SK-N-MC (cell line): ENCODE measurements around the gene ANGEL1.

ENCODE experiments used
- DNase-seq: peaks from one replicate; pipeline ENCODE4 v3.0.0-alpha.2; 2011; ENCODE audit warnings: low read depth, low spot score
- H3K27ac ChIP-seq: fragments of 200-600 bp; sonication (generic); 2 replicates; pipeline ENCODE4 v1.5.1; 2016; ENCODE audit warnings: mixed run types
- H3K36me3 ChIP-seq: fragments of 200-600 bp; sonication (generic); 2 replicates; pipeline ENCODE4 v1.6.1; 2017; ENCODE audit warnings: antibody characterized with exemption, low read length, mixed read lengths; ENCODE audit not compliant: insufficient read depth
- H3K4me3 ChIP-seq: fragments of 200-600 bp; sonication (generic); 2 replicates; pipeline ENCODE4 v1.5.1; 2016
- H3K9ac ChIP-seq: fragments of 200-600 bp; sonication (generic); 2 replicates; pipeline ENCODE4 v1.8.0; 2017; ENCODE audit warnings: mixed run types, mixed read lengths; ENCODE audit not compliant: insufficient read length
- H3K9me3 ChIP-seq: fragments of 200-600 bp; sonication (generic); 2 replicates; pipeline ENCODE4 v1.6.1; 2017; ENCODE audit warnings: low read depth, mild to moderate bottlenecking, antibody characterized with exemption, low read length, moderate library complexity, mixed read lengths
- EZH2 ChIP-seq: fragments of 200-600 bp; sonication (generic); IDR thresholded peaks from one replicate; pipeline ENCODE4 v1.6.1; 2017; ENCODE audit warnings: antibody characterized with exemption
- FOXP2 ChIP-seq: optimal IDR thresholded peaks from 2 replicates; pipeline ENCODE3; 2011; ENCODE audit warnings: mild to moderate bottlenecking, moderate library complexity; ENCODE audit not compliant: insufficient read depth; ENCODE audit errors: extremely low read length, control extremely low read depth
- POLR2AphosphoS5 ChIP-seq: IDR thresholded peaks from 2 replicates; pipeline ENCODE4 v1.6.1; 2012; ENCODE audit warnings: mild to moderate bottlenecking, low read depth, low read length, borderline replicate concordance

The ANGEL1 gene

DNA sequence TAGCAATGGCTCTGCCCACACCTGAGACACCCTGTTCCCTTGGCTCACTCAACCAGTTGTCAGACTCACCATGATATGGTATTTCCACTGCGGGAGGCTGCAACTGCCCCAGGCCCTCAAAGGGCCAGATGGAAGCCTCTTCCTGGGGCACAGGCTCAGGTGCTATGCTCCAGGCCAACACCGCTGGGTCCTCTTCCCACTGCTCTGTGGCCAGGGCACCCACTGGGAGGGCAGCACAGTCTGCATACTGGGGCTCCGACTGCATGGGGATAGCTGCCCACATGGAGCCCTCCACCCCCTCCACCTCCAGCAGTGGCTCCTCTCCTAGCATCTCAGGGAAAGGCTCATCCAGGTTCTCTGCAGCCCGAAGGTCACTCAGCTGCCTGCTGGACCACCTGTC lies 3.7 kb downstream of the ANGEL1 start:
- H3K9ac ChIP-seq: no peak overlapping the region
- H3K36me3 ChIP-seq: peaks cover 27% of the 10 kb centered on the region
- no peaks in the 10 kb centered on the region for H3K9me3 ChIP-seq
- TF ChIP-seq FOXP2 (no peak), EZH2 (no peak), POLR2AphosphoS5 (no peak)
- DNase-seq: no peak
- H3K4me3 ChIP-seq: no peak overlapping the region
- H3K27ac ChIP-seq: no peak overlapping the region

- DNase-seq: no peak
- Histone ChIP-seq H3K4me3 (no peak overlapping the region), H3K9ac (no peak overlapping the region), H3K9me3 (no peaks in the 10 kb centered on the region), H3K36me3 (peaks cover 37% of the 10 kb centered on the region), H3K27ac (no peak overlapping the region)
- no peak for TF ChIP-seq EZH2
Measured at GRCh38 chr14:76808011-76808410, 4.7 kb downstream of the ANGEL1 start.

DNA sequence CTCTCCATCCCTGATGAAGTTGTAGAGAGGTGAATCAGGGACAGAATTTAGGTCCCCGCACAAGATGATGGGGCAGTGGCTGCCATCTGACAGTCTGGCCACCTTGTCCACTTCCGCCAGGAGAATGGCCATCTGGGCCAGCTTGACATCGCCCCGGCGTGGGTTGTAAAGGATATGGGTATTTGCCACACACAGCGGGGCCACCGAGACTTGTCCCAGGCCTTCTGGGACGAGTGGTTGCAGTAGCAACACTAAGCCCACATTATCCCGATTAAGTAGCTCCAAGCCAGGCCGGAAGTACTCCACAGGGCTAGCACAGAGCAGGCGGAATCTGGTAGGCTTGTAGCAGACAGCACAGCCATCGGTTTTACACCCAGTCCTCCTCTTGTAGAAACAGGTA lies 6.2 kb downstream of the ANGEL1 start:
- Histone ChIP-seq H3K9ac (no peak overlapping the region), H3K36me3 (peaks cover 46% of the 10 kb centered on the region), H3K9me3 (no peaks in the 10 kb centered on the region), H3K27ac (no peak overlapping the region), H3K4me3 (no peak overlapping the region)
- TF ChIP-seq POLR2AphosphoS5 (no peak), FOXP2 (no peak), EZH2 (no peak)
- DNase-seq: no peak

- TF ChIP-seq FOXP2 (no peak), EZH2 (no peak), POLR2AphosphoS5 (no peak)
- Histone ChIP-seq H3K9ac (no peak overlapping the region), H3K9me3 (no peaks in the 10 kb centered on the region), H3K4me3 (no peak overlapping the region), H3K27ac (no peak overlapping the region), H3K36me3 (peaks cover 48% of the 10 kb centered on the region)
- DNase-seq: no peak
Measured at GRCh38 chr14:76793956-76794355, 18.7 kb downstream of the ANGEL1 start.

GRCh38 chr14:76793324-76793723 lies 19.4 kb downstream of the ANGEL1 start:
- no peak overlapping the region for H3K9ac ChIP-seq
- peaks cover 49% of the 10 kb centered on the region for H3K36me3 ChIP-seq
- TF ChIP-seq POLR2AphosphoS5: no peak
- TF ChIP-seq EZH2: no peak
- TF ChIP-seq FOXP2: no peak
- H3K4me3 ChIP-seq: no peak overlapping the region
- H3K9me3 ChIP-seq: no peaks in the 10 kb centered on the region
- DNase-seq: no peak
- no peak overlapping the region for H3K27ac ChIP-seq

GRCh38 chr14:76792422-76792821 lies 20.3 kb downstream of the ANGEL1 start:
- no peaks in the 10 kb centered on the region for H3K9me3 ChIP-seq
- no peak for DNase-seq
- H3K4me3 ChIP-seq: no peak overlapping the region
- H3K9ac ChIP-seq: no peak overlapping the region
- no peak overlapping the region for H3K27ac ChIP-seq
- TF ChIP-seq EZH2: no peak
- TF ChIP-seq POLR2AphosphoS5: no peak
- no peak for TF ChIP-seq FOXP2
- H3K36me3 ChIP-seq: peaks cover 45% of the 10 kb centered on the region

DNA sequence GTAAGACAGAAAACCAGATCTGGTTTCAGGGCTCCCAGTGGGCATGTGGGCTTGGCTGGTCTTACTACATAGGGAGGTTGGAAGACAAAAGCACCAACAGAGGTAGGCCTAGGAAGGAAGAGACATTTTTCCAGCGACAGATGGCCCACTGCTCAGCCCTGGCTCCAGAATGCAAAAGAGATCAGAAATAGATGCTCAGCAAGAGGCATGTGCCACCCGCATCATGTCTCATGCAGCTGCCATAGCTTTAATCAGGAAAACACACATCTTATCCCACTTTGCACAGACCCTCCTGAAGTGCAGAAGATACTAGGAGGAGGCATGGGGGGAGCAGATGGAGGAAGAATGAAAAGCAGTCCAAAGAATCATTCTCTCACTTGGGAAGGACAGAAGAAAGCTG lies 26.1 kb downstream of the ANGEL1 start:
- H3K4me3 ChIP-seq: no peak overlapping the region
- DNase-seq: no peak
- H3K9me3 ChIP-seq: no peaks in the 10 kb centered on the region
- H3K36me3 ChIP-seq: peaks cover 24% of the 10 kb centered on the region
- H3K27ac ChIP-seq: no peak overlapping the region
- TF ChIP-seq EZH2 (no peak), POLR2AphosphoS5 (no peak), FOXP2 (no peak)
- H3K9ac ChIP-seq: no peak overlapping the region

- Histone ChIP-seq H3K27ac (no peak overlapping the region), H3K36me3 (peaks cover 6% of the 10 kb centered on the region; the same call in 1 of the 2 replicates), H3K9ac (no peak overlapping the region), H3K9me3 (no peaks in the 10 kb centered on the region), H3K4me3 (no peak overlapping the region)
- no peak for TF ChIP-seq EZH2
- TF ChIP-seq POLR2AphosphoS5: no peak
- TF ChIP-seq FOXP2: no peak
- peak; percentile 10 for DNase-seq
Measured at GRCh38 chr14:76784881-76785280, 27.8 kb downstream of the ANGEL1 start.

GRCh38 chr14:76784266-76784874 lies 28.3 kb downstream of the ANGEL1 start:
- H3K27ac ChIP-seq: no peak overlapping the region
- DNase-seq: no peak
- no peaks in the 10 kb centered on the region for H3K9me3 ChIP-seq
- H3K36me3 ChIP-seq: peaks cover 5% of the 10 kb centered on the region; the same call in 1 of the 2 replicates
- no peak overlapping the region for H3K4me3 ChIP-seq
- H3K9ac ChIP-seq: no peak overlapping the region
- TF ChIP-seq EZH2: no peak
- TF ChIP-seq FOXP2: no peak
- no peak for TF ChIP-seq POLR2AphosphoS5
